ENCODE results near the gene ARHGAP19. TPM values are rescaled to one million over a fixed set of nuclear protein-coding genes. Genes with fewer than 3 reads are reported as not detected.
A peak's percentile ranks its signal among the peaks of the same experiment; 100 is the strongest.

ARHGAP19 gene
- total and polyA plus RNA-seq, 2 donors (not counting 3 experiments of a cell fraction or from before 2014, with no cell fraction given): 6.8 to 20.0 TPM

DNA sequence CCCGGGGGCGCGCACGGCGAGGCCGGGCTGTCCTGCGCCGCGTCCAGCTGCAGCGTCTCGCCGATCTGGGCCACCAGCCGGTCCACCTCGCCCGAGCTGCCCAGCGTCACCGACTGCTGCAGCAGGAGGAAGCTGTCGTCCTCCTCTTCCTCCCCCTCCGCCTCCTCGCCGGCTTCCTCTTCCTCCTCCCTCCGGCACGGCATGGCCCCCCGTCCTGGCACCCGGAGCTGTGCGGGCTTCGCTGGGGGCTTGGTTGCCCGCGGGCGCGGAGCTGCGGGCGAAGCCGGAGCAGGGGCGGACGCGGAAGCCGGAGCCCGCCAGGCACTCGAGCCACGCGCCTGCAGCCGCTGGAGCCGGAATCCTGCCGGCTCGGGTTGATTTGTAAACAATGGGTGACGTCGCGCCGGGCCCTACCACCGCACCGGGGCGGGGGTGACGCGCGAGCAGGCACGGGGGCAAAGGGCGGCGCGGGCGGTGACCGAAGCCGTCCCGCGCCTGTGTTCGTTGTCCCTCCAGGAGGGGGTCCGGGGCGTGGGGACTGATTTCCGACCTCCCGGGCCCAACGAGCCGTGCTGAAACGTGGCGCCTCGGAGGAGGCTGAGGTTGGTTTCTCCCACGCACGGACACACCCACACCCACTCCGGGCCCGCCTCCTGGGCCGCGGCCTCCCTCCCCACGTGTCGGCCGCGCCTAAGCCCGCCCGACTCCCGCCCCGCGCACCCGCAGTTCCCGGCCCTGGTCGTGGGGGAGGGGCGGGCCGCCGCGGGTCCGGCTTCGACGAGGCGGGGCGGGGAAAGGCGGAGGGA, 42.1 kb upstream of the ARHGAP19 start, which contains the start of gene FRAT2:
Gene FRAT2, minus strand, starts transcription at position 360 of the 806 bp plus-strand sequence. Its CDS starts 157 bp downstream, at position 203.
- BruUV-seq (replicated peaks): no TSS peak
- Histone ChIP-seq H3K9me3 (replicated peaks; ENCODE audit: control insufficient read depth, insufficient read depth, low read length) (no peaks in the 10 kb centered on the region), H4K20me1 (replicated peaks; ENCODE audit: control insufficient read depth, extremely low read depth, insufficient read depth, low read length) (no peaks in the 10 kb centered on the region), H3K4me1 (ENCODE audit: control insufficient read depth, extremely low read depth, insufficient read depth, low read length) (peaks cover 11% of the 10 kb centered on the region), H3K9me1 (replicated peaks; ENCODE audit: control insufficient read depth, extremely low read depth, insufficient read depth, low read length) (no peaks in the 10 kb centered on the region), H3K36me3 (ENCODE audit: control insufficient read depth in 2 of 2, extremely low read depth in 1 of 2, insufficient read depth in 2 of 2, low read length in 2 of 2) (no peaks in the 10 kb centered on the region), H3K27ac (ENCODE audit: insufficient read depth, low read depth, low read length) (peak within 1 kb of the TSS; percentile 100), H3K9ac (replicated peaks; ENCODE audit: extremely low read depth, insufficient read depth, low read length) (peak within 1 kb of the TSS; percentile 97), H3K79me2 (ENCODE audit: control insufficient read depth, insufficient read depth, low read length) (peaks cover 24% of the 10 kb centered on the region), H3K4me3 (replicated peaks in 1 of 3; ENCODE audit: insufficient read depth in 1 of 3, low read depth in 1 of 3, low read length in 3 of 3) (peak within 1 kb of the TSS; percentile 39 to 84 (median 80)), H3K4me2 (ENCODE audit: insufficient read depth, low read length) (peak within 1 kb of the TSS; percentile 88), H2AFZ (ENCODE audit: low read depth, low read length) (peak within 1 kb of the TSS; percentile 91), H3K27me3 (ENCODE audit: control insufficient read depth in 2 of 2, insufficient read depth in 2 of 2, low read length in 2 of 2) (peaks cover 20 to 29% of the 10 kb centered on the region in 2 experiments)
- DNase-seq (ENCODE audit: low read depth, low spot score) (peak; percentile 91), FAIRE-seq (peak; percentile 77)
- TF ChIP-seq POLR2A (IDR thresholded peaks at IDR 0.05; ENCODE audit: low read depth, low read length) (peak; percentile 56), EZH2 (IDR thresholded peaks at IDR 0.05; ENCODE audit: borderline replicate concordance, low read depth, low read length, severe bottlenecking) (no peak), GATA2 (IDR thresholded peaks at IDR 0.05; ENCODE audit: insufficient read depth, insufficient read length, low read depth, low read length) (no peak), MYC (IDR thresholded peaks at IDR 0.05; ENCODE audit: low read depth, low read length) (peak; percentile 32), JUN (IDR thresholded peaks at IDR 0.05; ENCODE audit: borderline replicate concordance, insufficient read depth, insufficient read length, low read depth) (no peak), POLR2AphosphoS5 (IDR thresholded peaks at IDR 0.05; ENCODE audit: insufficient read depth, low read depth, low read length) (peak; percentile 69), FOS (IDR thresholded peaks at IDR 0.05; ENCODE audit: borderline replicate concordance, insufficient read depth, low read length) (no peak)
- TF ChIP-seq, protein P1, sequence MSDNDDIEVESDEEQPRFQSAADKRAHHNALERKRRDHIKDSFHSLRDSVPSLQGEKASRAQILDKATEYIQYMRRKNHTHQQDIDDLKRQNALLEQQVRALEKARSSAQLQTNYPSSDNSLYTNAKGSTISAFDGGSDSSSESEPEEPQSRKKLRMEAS (IDR thresholded peaks at IDR 0.05; ENCODE audit: insufficient read depth, insufficient read length): peak; percentile 87
- TF ChIP-seq, protein P2, sequence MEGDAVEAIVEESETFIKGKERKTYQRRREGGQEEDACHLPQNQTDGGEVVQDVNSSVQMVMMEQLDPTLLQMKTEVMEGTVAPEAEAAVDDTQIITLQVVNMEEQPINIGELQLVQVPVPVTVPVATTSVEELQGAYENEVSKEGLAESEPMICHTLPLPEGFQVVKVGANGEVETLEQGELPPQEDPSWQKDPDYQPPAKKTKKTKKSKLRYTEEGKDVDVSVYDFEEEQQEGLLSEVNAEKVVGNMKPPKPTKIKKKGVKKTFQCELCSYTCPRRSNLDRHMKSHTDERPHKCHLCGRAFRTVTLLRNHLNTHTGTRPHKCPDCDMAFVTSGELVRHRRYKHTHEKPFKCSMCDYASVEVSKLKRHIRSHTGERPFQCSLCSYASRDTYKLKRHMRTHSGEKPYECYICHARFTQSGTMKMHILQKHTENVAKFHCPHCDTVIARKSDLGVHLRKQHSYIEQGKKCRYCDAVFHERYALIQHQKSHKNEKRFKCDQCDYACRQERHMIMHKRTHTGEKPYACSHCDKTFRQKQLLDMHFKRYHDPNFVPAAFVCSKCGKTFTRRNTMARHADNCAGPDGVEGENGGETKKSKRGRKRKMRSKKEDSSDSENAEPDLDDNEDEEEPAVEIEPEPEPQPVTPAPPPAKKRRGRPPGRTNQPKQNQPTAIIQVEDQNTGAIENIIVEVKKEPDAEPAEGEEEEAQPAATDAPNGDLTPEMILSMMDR (IDR thresholded peaks at IDR 0.05; ENCODE audit: extremely low read depth in 1 of 2, insufficient read depth in 1 of 2, low read depth in 1 of 2, low read length in 2 of 2): no peak
- ChIA-PET POLR2A (interaction anchor here (3.4 kb wide), 1 partner anchor 15 kb away, joined by 10 read pairs; the partner anchor contains the start of gene FRAT1), CTCF (interaction anchor here (0.8 to 4.4 kb wide), 11 partner anchors 10 to 262 kb away, joined by 4 to 73 read pairs (median 14); partner anchors contain the start of genes ARHGAP19 and FRAT1)
- intact Hi-C loops (cut with micrococcal nuclease): loop anchor here (1.0 to 10.0 kb wide), 2 partner anchors 67 to 260 kb away; partner anchors contain the start of gene RRP12
- dilution Hi-C loops (cut with MboI; ENCODE audit: extremely low pct_ligation_motif_present, low sequenced_read_pairs): no loop called here

All from endothelial cell of umbilical vein (primary cell).